SHP77 treated with DMSO at 0.1 percent for 48 hours (cell line): ENCODE measurements around the gene IER5.

Experiments used
- DNase-seq: peaks from one replicate; lab custom pipeline; 2025; lab: John Stamatoyannopoulos, UW

The IER5 gene

GRCh38 chr1:181077576-181078242, 10.8 kb upstream of the IER5 start:
- DNase-seq, result no peak

GRCh38 chr1:181079382-181079781, 9.1 kb upstream of the IER5 start:
- no peak for DNase-seq

GRCh38 chr1:181079920-181080319, 8.6 kb upstream of the IER5 start:
- no peak for DNase-seq

- DNase-seq, result no peak
These were observed 7.9 kb upstream of the IER5 start for GRCh38 chr1:181080556-181080955.

- DNase-seq, result no peak
These were observed 7.1 kb upstream of the IER5 start for GRCh38 chr1:181081395-181081794.

- DNase-seq, result peak; percentile 46
These were observed 4.5 kb upstream of the IER5 start for GRCh38 chr1:181083842-181084605.

GRCh38 chr1:181084606-181084969, 3.9 kb upstream of the IER5 start:
- no peak for DNase-seq

GRCh38 chr1:181086091-181086490, 2.4 kb upstream of the IER5 start:
- DNase-seq, result no peak

- DNase-seq, result no peak
These were observed 1.6 kb upstream of the IER5 start for GRCh38 chr1:181086926-181087325.

- no peak for DNase-seq
These were observed 1.0 kb upstream of the IER5 start for GRCh38 chr1:181087400-181087901.

GRCh38 chr1:181089017-181089675, 646 bp downstream of the IER5 start:
- DNase-seq, result no peak

- no peak for DNase-seq
These were observed 1.4 kb downstream of the IER5 start for GRCh38 chr1:181089676-181090544.

- DNase-seq, result no peak
These were observed 2.2 kb downstream of the IER5 start for GRCh38 chr1:181090641-181091126.

- no peak for DNase-seq
These were observed 3.0 kb downstream of the IER5 start for GRCh38 chr1:181091309-181092040.

- DNase-seq, result no peak
These were observed 3.6 kb downstream of the IER5 start for GRCh38 chr1:181092056-181092455.

- DNase-seq, result no peak
These were observed 4.5 kb downstream of the IER5 start for GRCh38 chr1:181092883-181093458.

GRCh38 chr1:181094416-181095212, 6.1 kb downstream of the IER5 start:
- no peak for DNase-seq

GRCh38 chr1:181095260-181095659, 6.8 kb downstream of the IER5 start:
- DNase-seq, result no peak

GRCh38 chr1:181095763-181096184, 7.3 kb downstream of the IER5 start:
- no peak for DNase-seq

- no peak for DNase-seq
These were observed 8.7 kb downstream of the IER5 start for GRCh38 chr1:181097242-181097641.
